OCI-LY1 (cell line): Measurements from ENCODE around the gene OR6F1.

ENCODE experiments used
- CTCF ChIP-seq: fragments of 200-600 bp; sonication (generic), shearing (Covaris generic); IDR thresholded peaks from 2 replicates; pipeline ENCODE4 v1.5.1; 2017; ENCODE audit warnings: mild to moderate bottlenecking, antibody characterized with exemption, low read length, moderate library complexity, mixed read lengths
- EZH2 ChIP-seq: fragments of 200-600 bp; sonication (generic), shearing (Covaris generic); IDR thresholded peaks from 2 replicates; pipeline ENCODE4 v1.8.0; 2017; ENCODE audit warnings: borderline replicate concordance, mixed run types, mild to moderate bottlenecking, antibody characterized with exemption, low read length, moderate library complexity, mixed read lengths

GRCh38 chr1:247738315-247738714 is 21.9 kb upstream of the OR6F1 start, which contains the start of gene OR14K1:
- TF ChIP-seq CTCF (no peak), EZH2 (no peak)
